ENCODE data around the gene FLYWCH2. TPM values are rescaled to one million over a fixed set of nuclear protein-coding genes. Genes with fewer than 3 reads are reported as not detected.

Gene FLYWCH2
- total RNA-seq, 1 experiment from 2014 or later: 16.5 TPM

DNA sequence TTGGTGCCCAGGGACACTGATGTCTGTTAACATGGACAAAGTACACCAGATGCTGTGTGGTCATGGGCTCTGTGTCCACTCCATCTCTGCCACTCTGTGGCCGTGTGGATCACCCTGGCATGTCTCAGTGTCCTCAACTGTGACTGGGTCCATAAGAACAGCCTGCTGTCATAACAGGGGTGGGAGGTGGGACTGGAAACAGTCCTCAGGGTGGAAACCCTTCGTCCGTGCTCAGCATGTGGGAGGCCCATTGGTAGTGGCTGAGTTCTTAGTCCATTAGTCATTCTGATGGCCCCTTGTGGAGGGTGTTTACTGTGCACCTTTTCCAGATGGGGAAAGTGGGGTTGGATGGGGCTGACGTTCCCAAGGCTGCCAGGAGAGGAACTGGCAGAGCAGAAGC, 12.8 kb downstream of the FLYWCH2 start:
- no CpG with 5 or more reads among the region's 4 CpGs for WGBS (ENCODE audit: extremely low coverage, insufficient read length, low lambda C conversion rate)
- Histone ChIP-seq H3K18ac (ENCODE audit: insufficient read length, low read depth, low read length) (no peak overlapping the region), H2BK12ac (ENCODE audit: insufficient read length, low read depth, low read length) (no peak overlapping the region), H2BK5ac (ENCODE audit: insufficient read length, low read length) (no peak overlapping the region), H3K27ac (ENCODE audit: insufficient read length, low read depth, low read length) (no peak overlapping the region), H3K9me3 (ENCODE audit: control insufficient read depth, low read depth, low read length) (no peaks in the 10 kb centered on the region), H4K91ac (ENCODE audit: insufficient read length, low read depth, low read length) (no peak overlapping the region), H3K27me3 (ENCODE audit: insufficient read depth, low read length) (no peaks in the 10 kb centered on the region), H3K4me2 (ENCODE audit: insufficient read depth, insufficient read length, low read length) (no peak overlapping the region), H2BK20ac (ENCODE audit: low read depth, low read length, poor library complexity, severe bottlenecking) (no peak overlapping the region), H3K79me1 (ENCODE audit: insufficient read depth, low read depth, low read length, poor library complexity, severe bottlenecking) (no peaks in the 10 kb centered on the region), H3K4me1 (ENCODE audit: insufficient read depth, low read length) (peaks cover 3% of the 10 kb centered on the region; the same call in 1 of the 2 replicates), H3K9ac (ENCODE audit: extremely low read depth, insufficient read length, low read length) (no peak overlapping the region), H3K14ac (ENCODE audit: insufficient read depth, low read length) (no peak overlapping the region), H2BK120ac (ENCODE audit: low read depth, low read length, poor library complexity, severe bottlenecking) (no peak overlapping the region), H3K79me2 (ENCODE audit: insufficient read depth, low read length) (no peaks in the 10 kb centered on the region), H3K23me2 (ENCODE audit: insufficient read length, low read depth, low read length, poor library complexity, severe bottlenecking) (no peaks in the 10 kb centered on the region), H2AK5ac (ENCODE audit: insufficient read length, low read length) (no peak overlapping the region), H2AFZ (ENCODE audit: low read length) (no peak overlapping the region), H3T11ph (ENCODE audit: low read length) (no peak overlapping the region), H3K56ac (ENCODE audit: insufficient read length, low read depth, low read length) (no peak overlapping the region), H3K4ac (ENCODE audit: low read depth, low read length) (no peak overlapping the region), H4K8ac (replicated peaks; ENCODE audit: insufficient read length, low read depth, low read length) (no peak overlapping the region), H4K5ac (ENCODE audit: insufficient read length, low read depth, low read length) (no peak overlapping the region), H4K20me1 (ENCODE audit: control insufficient read depth, insufficient read depth, insufficient read length) (peaks cover 2% of the 10 kb centered on the region), H3K23ac (ENCODE audit: insufficient read length, low read depth, low read length) (no peak overlapping the region), H2BK15ac (ENCODE audit: low read depth, low read length) (no peak overlapping the region)
- Mint-ChIP-seq H3K36me3 (ENCODE audit: insufficient read depth in 1 of 3, low read depth in 3 of 3) (no peaks in the 10 kb centered on the region; a peak in 1 of 7 replicates), H3K4me3 (no peak overlapping the region), H3K4me1 (peaks cover 2 to 3% of the 10 kb centered on the region in 2 experiments), H3K9me3 (no peaks in the 10 kb centered on the region), H3K27me3 (ENCODE audit: low read depth) (no peaks in the 10 kb centered on the region; the same call in 1 of the 2 replicates), H3K27ac (no peak overlapping the region)
- no peak for TF ChIP-seq CTCF (conservative IDR thresholded peaks at IDR 0.05)
- no peak for DNase-seq

All from H9 (cell line).